DOHH2 (cell line): ENCODE data around the gene TMEM214.

Experiments used
- H3F3A ChIP-seq: fragments of 200-600 bp; sonication (generic), shearing (Covaris generic); 2 replicates; pipeline ENCODE4 v1.6.0; 2016; ENCODE audit warnings: antibody characterized with exemption, mild to moderate bottlenecking; ENCODE audit not compliant: control insufficient read depth, insufficient read depth
- H3K27ac ChIP-seq: fragments of 200-600 bp; sonication (generic); 2 replicates; pipeline ENCODE4 v1.5.1; 2014; ENCODE audit warnings: low read depth, mild to moderate bottlenecking, low read length, moderate library complexity
- H3K27me3 ChIP-seq: fragments of 200-600 bp; sonication (generic); 2 replicates; pipeline ENCODE4 v1.6.1; 2014; ENCODE audit warnings: mild to moderate bottlenecking, low read length, mixed read lengths; ENCODE audit not compliant: control insufficient read depth
- H3K36me3 ChIP-seq: fragments of 200-600 bp; sonication (generic); 2 replicates; pipeline ENCODE4 v1.6.1; 2014; ENCODE audit warnings: mild to moderate bottlenecking, low read length, moderate library complexity, mixed read lengths; ENCODE audit not compliant: control insufficient read depth
- H3K4me1 ChIP-seq: fragments of 200-600 bp; sonication (generic); 2 replicates; pipeline ENCODE4 v1.6.1; 2014; ENCODE audit warnings: mild to moderate bottlenecking, low read length, mixed read lengths; ENCODE audit not compliant: control insufficient read depth
- H3K4me2 ChIP-seq: fragments of 200-600 bp; sonication (generic); 2 replicates; pipeline ENCODE4 v1.6.0; 2014; ENCODE audit warnings: mild to moderate bottlenecking, low read length, moderate library complexity
- H3K4me3 ChIP-seq: fragments of 200-600 bp; sonication (generic); 2 replicates; pipeline ENCODE4 v1.5.1; 2014; ENCODE audit warnings: mild to moderate bottlenecking, low read length, mixed read lengths
- H3K79me2 ChIP-seq: fragments of 200-600 bp; sonication (generic); 2 replicates; pipeline ENCODE4 v1.6.1; 2014; ENCODE audit warnings: mild to moderate bottlenecking, low read length, mixed read lengths; ENCODE audit not compliant: control insufficient read depth
- H3K9me2 ChIP-seq: fragments of 200-600 bp; sonication (generic); replicated peaks from 2 replicates; pipeline ENCODE4 v1.6.1; 2014; ENCODE audit warnings: mild to moderate bottlenecking, low read length, mixed read lengths; ENCODE audit not compliant: control insufficient read depth
- H3K9me3 ChIP-seq: fragments of 200-600 bp; sonication (generic); 2 replicates; pipeline ENCODE4 v1.6.1; 2014; ENCODE audit warnings: antibody characterized with exemption, low read length, mixed read lengths; ENCODE audit not compliant: control insufficient read depth, insufficient read depth
- H4K20me1 ChIP-seq: fragments of 200-600 bp; sonication (generic); 2 replicates; pipeline ENCODE4 v1.6.0; 2014; ENCODE audit warnings: low read depth, mild to moderate bottlenecking, antibody characterized with exemption, low read length, moderate library complexity; ENCODE audit not compliant: control insufficient read depth, insufficient read depth
- CTCF ChIP-seq: fragments of 200-600 bp; sonication (generic); IDR thresholded peaks from one replicate; pipeline ENCODE4 v1.5.1; 2014; ENCODE audit warnings: antibody characterized with exemption, mild to moderate bottlenecking, low read depth, low read length; ENCODE audit not compliant: poor library complexity, severe bottlenecking
- EZH2phosphoT487 ChIP-seq: fragments of 200-600 bp; sonication (generic); IDR thresholded peaks from 2 replicates; pipeline ENCODE4 v1.6.1; 2017; ENCODE audit warnings: borderline replicate concordance, mild to moderate bottlenecking, antibody characterized with exemption, low read length, moderate library complexity, mixed read lengths

TMEM214 gene

GRCh38 chr2:27038012-27038411 lies 5.2 kb downstream of the TMEM214 start:
- H3K4me1 ChIP-seq, result peaks cover 35% of the 10 kb centered on the region
- H3K36me3 ChIP-seq, result peaks cover 81% of the 10 kb centered on the region
- 0 out of 2 replicates have a peak, but pooled peaks cover 5% of the 10 kb centered on the region for H4K20me1 ChIP-seq
- no peak overlapping the region for H3K4me2 ChIP-seq
- H3K27ac ChIP-seq, result no peak overlapping the region
- peaks cover 6% of the 10 kb centered on the region; the same call in 1 of the 2 replicates for H3F3A ChIP-seq
- peaks cover 25% of the 10 kb centered on the region for H3K79me2 ChIP-seq
- no peaks in the 10 kb centered on the region for H3K9me2 ChIP-seq
- no peaks in the 10 kb centered on the region for H3K9me3 ChIP-seq
- no peaks in the 10 kb centered on the region for H3K27me3 ChIP-seq
- TF ChIP-seq EZH2phosphoT487 (no peak), CTCF (no peak)
- no peak overlapping the region for H3K4me3 ChIP-seq

- Histone ChIP-seq H3K9me2 (no peaks in the 10 kb centered on the region), H3K79me2 (peaks cover 17% of the 10 kb centered on the region), H4K20me1 (0 out of 2 replicates have a peak, but pooled peaks cover 2% of the 10 kb centered on the region), H3K36me3 (peaks cover 84% of the 10 kb centered on the region), H3K4me1 (peaks cover 31% of the 10 kb centered on the region), H3K4me2 (no peak overlapping the region), H3K27ac (no peak overlapping the region), H3K27me3 (no peaks in the 10 kb centered on the region), H3K4me3 (no peak overlapping the region), H3K9me3 (no peaks in the 10 kb centered on the region), H3F3A (peaks cover 6% of the 10 kb centered on the region; the same call in 1 of the 2 replicates)
- TF ChIP-seq EZH2phosphoT487 (no peak), CTCF (no peak)
These were observed 6.0 kb downstream of the TMEM214 start for GRCh38 chr2:27038631-27039339.

GRCh38 chr2:27039426-27039825 lies 6.7 kb downstream of the TMEM214 start:
- peaks cover 11% of the 10 kb centered on the region for H3K79me2 ChIP-seq
- peaks cover 78% of the 10 kb centered on the region for H3K36me3 ChIP-seq
- H3K27ac ChIP-seq, result no peak overlapping the region
- no peak for TF ChIP-seq EZH2phosphoT487
- no peak for TF ChIP-seq CTCF
- H4K20me1 ChIP-seq, result no peaks in the 10 kb centered on the region
- no peaks in the 10 kb centered on the region for H3K27me3 ChIP-seq
- H3K9me2 ChIP-seq, result no peaks in the 10 kb centered on the region
- H3K4me1 ChIP-seq, result peaks cover 24% of the 10 kb centered on the region
- H3K4me2 ChIP-seq, result no peak overlapping the region
- H3F3A ChIP-seq, result peaks cover 6% of the 10 kb centered on the region; the same call in 1 of the 2 replicates
- no peak overlapping the region for H3K4me3 ChIP-seq
- no peaks in the 10 kb centered on the region for H3K9me3 ChIP-seq
